ENCODE measurements around the gene ZSCAN5A.

- TF ChIP-seq CTCF (IDR thresholded peaks at IDR 0.05; ENCODE audit: insufficient read depth, low read depth, low read length): no peak
- TF ChIP-seq EZH2 (IDR thresholded peaks at IDR 0.05; ENCODE audit: insufficient read depth, low read length): no peak
Measured at GRCh38 chr19:56312787-56313657, 1.6 kb downstream of the ZSCAN5A start.

Measured in astrocyte (in vitro differentiated cells and primary cell).